Parathyroid adenoma (tissue), 2 donors: Measurements from ENCODE around the gene BMP8A.
A peak's percentile ranks its signal among the peaks of the same experiment; 100 is the strongest.
"Not testable (repeated sequence)": the region's sequence is repeated elsewhere in the genome, so short reads cannot be mapped to it uniquely, and the experiment has no call there.

Source experiments
- H2AFZ ChIP-seq: fragments of 300-600 bp; sonication (generic); one replicate; pipeline ENCODE4 v1.7.0; 2017; ENCODE audit warnings: antibody characterized with exemption, mild to moderate bottlenecking
- H3K27ac ChIP-seq: fragments of 300-600 bp; sonication (generic); one replicate; pipeline ENCODE4 v1.7.0; 2017
- H3K27me3 ChIP-seq: fragments of 300-600 bp; sonication (generic); one replicate; pipeline ENCODE4 v1.7.0; 2017; ENCODE audit warnings: low read length; ENCODE audit not compliant: control insufficient read depth, insufficient read depth
- H3K36me3 ChIP-seq: fragments of 300-600 bp; sonication (generic); one replicate; pipeline ENCODE4 v1.7.0; 2017; ENCODE audit warnings: low read length; ENCODE audit not compliant: control insufficient read depth, insufficient read depth
- H3K4me1 ChIP-seq: fragments of 300-600 bp; sonication (generic); one replicate; pipeline ENCODE4 v1.7.0; 2017; ENCODE audit warnings: control low read depth
- H3K4me2 ChIP-seq: fragments of 300-600 bp; sonication (generic); one replicate; pipeline ENCODE4 v1.7.0; 2017; ENCODE audit warnings: low read length
- H3K4me3 ChIP-seq: fragments of 300-600 bp; sonication (generic); one replicate; pipeline ENCODE4 v1.7.0; 2017; ENCODE audit warnings: low read depth, low read length
- H3K79me2 ChIP-seq: fragments of 300-600 bp; sonication (generic); one replicate; pipeline ENCODE4 v1.7.0; 2017; ENCODE audit warnings: control low read depth
- H3K9ac ChIP-seq: fragments of 300-600 bp; sonication (generic); one replicate; pipeline ENCODE4 v1.7.0; 2017; ENCODE audit warnings: mild to moderate bottlenecking
- H3K9me3 ChIP-seq: fragments of 300-600 bp; sonication (generic); one replicate; pipeline ENCODE4 v1.7.0; 2017; ENCODE audit warnings: low read length; ENCODE audit not compliant: control insufficient read depth
- CTCF ChIP-seq: fragments of 300-600 bp; sonication (generic); IDR thresholded peaks from one replicate; pipeline ENCODE4 v1.7.0; 2017; ENCODE audit warnings: antibody characterized with exemption, mild to moderate bottlenecking
- donor health status: primary hyperparathyroidism.

BMP8A gene, protein sequence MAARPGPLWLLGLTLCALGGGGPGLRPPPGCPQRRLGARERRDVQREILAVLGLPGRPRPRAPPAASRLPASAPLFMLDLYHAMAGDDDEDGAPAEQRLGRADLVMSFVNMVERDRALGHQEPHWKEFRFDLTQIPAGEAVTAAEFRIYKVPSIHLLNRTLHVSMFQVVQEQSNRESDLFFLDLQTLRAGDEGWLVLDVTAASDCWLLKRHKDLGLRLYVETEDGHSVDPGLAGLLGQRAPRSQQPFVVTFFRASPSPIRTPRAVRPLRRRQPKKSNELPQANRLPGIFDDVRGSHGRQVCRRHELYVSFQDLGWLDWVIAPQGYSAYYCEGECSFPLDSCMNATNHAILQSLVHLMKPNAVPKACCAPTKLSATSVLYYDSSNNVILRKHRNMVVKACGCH

GRCh38 chr1:39491146-39491921 is at the start of gene BMP8A:
TSS of gene BMP8A (plus strand) at chr1:39491636. CDS start at chr1:39491992, 356 bp downstream.
- Histone ChIP-seq H3K9ac (no peak within 1 kb of the TSS), H3K4me1 (no peaks in the 10 kb centered on the region), H3K27ac (no peak within 1 kb of the TSS), H2AFZ (peak within 1 kb of the TSS; percentile 56), H3K4me2 (peak within 1 kb of the TSS; percentile 42), H3K79me2 (no peaks in the 10 kb centered on the region), H3K9me3 (no peaks in the 10 kb centered on the region), H3K27me3 (no peaks in the 10 kb centered on the region), H3K4me3 (no peak within 1 kb of the TSS), H3K36me3 (no peaks in the 10 kb centered on the region)
- TF ChIP-seq CTCF: no peak

DNA sequence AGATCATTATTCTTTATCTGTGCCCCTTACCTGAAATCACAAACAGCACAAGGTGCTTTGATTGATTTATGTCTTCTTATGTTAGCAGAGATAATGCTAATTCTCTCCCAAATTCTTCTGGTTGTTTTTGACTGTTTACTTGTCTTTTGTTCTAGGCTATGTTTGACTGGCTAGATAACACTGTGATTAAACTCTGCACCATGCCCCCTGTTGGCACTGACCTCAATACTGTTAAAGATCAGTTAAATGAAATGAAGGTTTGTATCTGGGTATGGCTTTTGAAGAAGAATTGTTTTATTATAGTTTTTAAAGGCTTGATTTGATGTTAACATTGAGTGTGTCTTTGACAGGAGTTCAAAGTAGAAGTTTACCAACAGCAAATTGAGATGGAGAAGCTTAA is 49.6 kb upstream of the BMP8A start:
- no peaks in the 10 kb centered on the region for H3K4me1 ChIP-seq
- H3K36me3 ChIP-seq: no peaks in the 10 kb centered on the region
- H3K4me3 ChIP-seq: no peak overlapping the region

DNA sequence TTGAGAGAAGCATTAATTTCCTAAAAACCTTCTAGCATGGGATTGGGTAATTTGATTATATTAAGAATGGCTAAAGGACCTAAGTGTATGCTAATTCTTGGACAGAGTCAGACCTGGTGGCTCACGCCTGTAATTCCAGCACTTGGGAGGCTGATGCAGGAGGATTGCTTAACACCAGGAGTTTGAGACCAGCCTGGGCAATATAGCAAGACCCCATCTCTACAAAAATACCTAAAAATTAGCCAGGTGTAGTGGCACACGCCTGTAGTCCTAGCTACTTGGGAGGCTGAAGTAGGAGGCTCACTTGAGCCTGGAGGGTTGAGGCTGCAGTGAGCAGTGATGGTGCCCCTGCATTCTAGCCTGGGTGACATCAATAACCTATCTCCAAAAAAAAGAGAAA is 45.9 kb upstream of the BMP8A start:
- H3K4me3 ChIP-seq: no peak overlapping the region
- H3K9ac ChIP-seq: no peak overlapping the region
- no peak overlapping the region for H3K4me2 ChIP-seq
- no peaks in the 10 kb centered on the region for H3K9me3 ChIP-seq
- H3K79me2 ChIP-seq: peaks cover 3% of the 10 kb centered on the region
- H3K4me1 ChIP-seq: no peaks in the 10 kb centered on the region
- no peaks in the 10 kb centered on the region for H3K27me3 ChIP-seq
- H3K36me3 ChIP-seq: no peaks in the 10 kb centered on the region
- no peak for TF ChIP-seq CTCF
- H2AFZ ChIP-seq: no peak overlapping the region
- H3K27ac ChIP-seq: no peak overlapping the region

More for the DNA sequence above, 49.6 kb upstream of the BMP8A start:
- no peaks in the 10 kb centered on the region for H3K9me3 ChIP-seq
- H3K9ac ChIP-seq: no peak overlapping the region
- no peak overlapping the region for H2AFZ ChIP-seq
- H3K27ac ChIP-seq: no peak overlapping the region
- peaks cover 3% of the 10 kb centered on the region for H3K79me2 ChIP-seq
- TF ChIP-seq CTCF: no peak
- no peaks in the 10 kb centered on the region for H3K27me3 ChIP-seq
- no peak overlapping the region for H3K4me2 ChIP-seq

GRCh38 chr1:39446986-39447567 is 44.4 kb upstream of the BMP8A start:
- Histone ChIP-seq H3K36me3 (no peaks in the 10 kb centered on the region), H3K79me2 (no peaks in the 10 kb centered on the region), H3K9ac (no peak overlapping the region), H3K4me1 (no peaks in the 10 kb centered on the region), H2AFZ (no peak overlapping the region), H3K27ac (no peak overlapping the region), H3K4me2 (no peak overlapping the region), H3K9me3 (no peaks in the 10 kb centered on the region), H3K4me3 (no peak overlapping the region), H3K27me3 (no peaks in the 10 kb centered on the region)
- TF ChIP-seq CTCF: no peak

- H3K27ac ChIP-seq, H3K79me2 ChIP-seq, H3K4me1 ChIP-seq, H3K4me2 ChIP-seq, H3K9me3 ChIP-seq, H3K36me3 ChIP-seq, H3K27me3 ChIP-seq, H3K9ac ChIP-seq, H3K4me3 ChIP-seq, H2AFZ ChIP-seq: not testable (repeated sequence)
Observed at GRCh38 chr1:39450041-39450440, 41.4 kb upstream of the BMP8A start.
